Suppressor macrophage (primary cell): ENCODE measurements around the gene ZNF844.
A peak's percentile ranks its signal among the peaks of the same experiment; 100 is the strongest.
"Not testable (repeated sequence)": the region's sequence is repeated elsewhere in the genome, so short reads cannot be mapped to it uniquely, and the experiment has no call there.

Experiments
- DNase-seq, 4 experiments: peaks; one replicate each; pipeline ENCODE4 v3.0.0-alpha.2; 2020 to 2022

Gene ZNF844

GRCh38 chr19:12092956-12093355 is 28.4 kb downstream of the ZNF844 start:
- no peak for DNase-seq

- no peak for DNase-seq
Observed at GRCh38 chr19:12093777-12094176, 29.2 kb downstream of the ZNF844 start.

- DNase-seq, result no peak
Observed at GRCh38 chr19:12095111-12095790, 30.7 kb downstream of the ZNF844 start.

- peak in 3 of 4 experiments; percentile 6 to 44 (median 38) for DNase-seq
Observed at GRCh38 chr19:12098040-12098439, 33.5 kb downstream of the ZNF844 start.

GRCh38 chr19:12103909-12104308 is 39.4 kb downstream of the ZNF844 start:
- DNase-seq, result not testable (repeated sequence)

- DNase-seq, result no peak
Observed at GRCh38 chr19:12111176-12111575, 46.6 kb downstream of the ZNF844 start.

GRCh38 chr19:12111943-12112637 is 47.6 kb downstream of the ZNF844 start:
- no peak for DNase-seq

GRCh38 chr19:12112701-12113100 is 48.2 kb downstream of the ZNF844 start:
- DNase-seq, result no peak

GRCh38 chr19:12113121-12113520 is 48.6 kb downstream of the ZNF844 start:
- DNase-seq, result no peak

GRCh38 chr19:12117201-12117970 is 52.9 kb downstream of the ZNF844 start:
- DNase-seq, result no peak

GRCh38 chr19:12126707-12127106 is 62.2 kb downstream of the ZNF844 start:
- DNase-seq, result peak; percentile 24 to 43 (median 32)
